ENCODE data around the gene OPCML.

The OPCML gene

DNA sequence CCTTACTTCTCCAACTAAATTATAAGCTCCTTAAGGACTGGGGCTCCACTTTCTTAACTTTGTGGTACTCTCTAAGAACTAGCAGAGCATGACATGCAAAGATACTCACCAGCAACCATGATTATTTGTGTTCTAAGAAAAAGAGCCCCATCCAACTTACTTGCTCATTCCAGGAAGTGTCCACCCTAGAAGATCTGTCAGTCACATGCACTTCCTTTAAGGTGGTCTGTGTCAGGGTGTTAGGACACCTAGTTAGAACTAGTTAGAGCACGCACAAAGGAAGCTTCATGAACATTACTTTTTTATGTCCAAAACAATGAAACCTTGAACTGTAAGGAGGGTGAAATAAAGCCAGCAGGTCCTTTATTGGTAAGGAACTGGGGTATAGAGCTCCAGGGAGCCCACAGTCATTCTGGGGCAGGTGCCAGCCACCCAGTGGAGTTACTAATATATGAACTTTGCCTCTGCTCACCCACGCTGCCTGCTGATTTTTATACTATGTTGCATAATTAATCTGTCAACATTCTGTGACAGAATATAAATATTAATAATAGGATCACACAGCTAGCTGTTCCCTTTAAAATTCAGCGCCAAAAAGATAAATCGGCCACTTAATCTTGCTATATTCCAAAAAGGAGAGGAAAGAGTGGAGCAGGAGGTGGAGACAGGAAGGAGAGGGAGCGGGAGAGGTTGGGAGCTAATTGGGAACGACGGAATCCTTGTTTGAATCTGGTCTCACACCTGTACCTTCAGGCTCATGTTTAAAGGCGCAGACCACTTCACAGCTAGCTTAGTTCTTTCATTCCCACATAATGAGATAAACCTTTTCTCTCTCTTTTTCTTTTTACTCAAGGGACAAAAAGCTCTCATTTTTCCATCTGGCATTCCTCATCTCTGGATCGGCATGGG is 755.0 kb downstream of the OPCML start:
- Mint-ChIP-seq H3K27me3 (no peaks in the 10 kb centered on the region), H3K9me3 (no peaks in the 10 kb centered on the region), H3K4me3 (no peak overlapping the region), H3K36me3 (ENCODE audit: low read depth) (no peaks in the 10 kb centered on the region), H3K4me1 (ENCODE audit: low read depth) (no peaks in the 10 kb centered on the region), H3K27ac (no peak overlapping the region)
- intact Hi-C loops (cut with micrococcal nuclease): no loop called here

DNA sequence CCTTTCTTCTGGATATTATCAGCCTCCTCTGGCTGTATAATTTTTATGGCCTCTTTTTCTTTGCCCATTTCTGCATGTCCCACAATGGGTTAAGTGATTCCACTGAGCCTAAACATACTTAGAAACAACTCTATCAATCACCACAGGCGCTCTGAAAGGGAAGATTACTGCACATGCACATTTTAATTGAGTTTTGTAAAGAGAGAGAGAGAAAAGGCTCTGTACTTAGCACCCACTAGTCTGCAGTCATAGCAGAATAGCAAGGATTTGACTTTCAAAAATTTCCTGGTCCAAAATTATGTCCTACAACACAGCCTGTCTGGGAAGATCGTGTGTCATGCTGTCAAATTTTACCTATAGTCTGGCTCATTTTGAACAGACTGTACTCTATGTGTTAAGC is 758.5 kb downstream of the OPCML start:
- Mint-ChIP-seq H3K36me3 (ENCODE audit: low read depth) (no peaks in the 10 kb centered on the region), H3K27me3 (no peaks in the 10 kb centered on the region), H3K9me3 (no peaks in the 10 kb centered on the region), H3K4me3 (no peak overlapping the region), H3K4me1 (ENCODE audit: low read depth) (no peaks in the 10 kb centered on the region), H3K27ac (no peak overlapping the region)
- intact Hi-C loops (cut with micrococcal nuclease): no loop called here

DNA sequence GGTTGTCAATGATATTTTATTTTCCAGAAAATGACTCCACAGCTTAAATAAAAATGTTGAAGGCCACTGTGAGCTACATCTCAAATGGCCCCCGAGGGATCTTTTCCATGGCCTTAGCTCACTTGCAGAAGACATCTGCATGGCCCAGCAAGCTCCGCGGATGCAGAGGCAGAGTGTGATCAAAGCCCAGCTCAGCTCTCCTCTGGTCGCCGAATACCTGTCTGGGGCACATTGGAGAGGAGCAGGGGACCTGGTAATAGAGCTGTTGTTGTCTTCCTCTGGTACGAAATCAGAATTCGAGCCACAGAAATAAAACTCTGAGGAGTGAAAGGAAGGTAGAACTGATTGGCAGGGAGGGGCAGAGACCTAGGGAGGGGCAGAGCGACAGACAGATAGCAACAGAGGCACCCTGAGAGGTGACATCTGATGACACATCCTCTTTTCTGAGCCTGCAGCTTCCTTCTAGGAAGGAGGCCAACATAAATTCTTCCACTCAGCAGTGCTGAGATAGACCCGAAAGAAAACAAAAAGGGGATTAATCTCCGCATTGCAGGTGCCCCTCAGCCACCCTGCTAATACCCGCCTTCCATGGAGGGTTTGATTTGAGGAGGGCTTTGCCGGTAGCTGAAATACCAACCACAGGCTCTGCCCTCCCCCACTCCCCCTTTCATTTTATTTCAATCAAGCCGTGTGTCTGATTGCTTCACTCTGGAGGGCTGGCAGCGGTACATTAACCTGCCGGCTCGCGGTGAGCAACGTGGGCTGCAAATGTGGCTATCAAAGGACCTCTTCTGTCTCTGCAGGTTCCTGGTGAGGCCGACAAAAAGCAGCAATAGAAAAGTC is 759.4 kb downstream of the OPCML start:
- Mint-ChIP-seq H3K4me3 (no peak overlapping the region), H3K27ac (no peak overlapping the region)

DNA sequence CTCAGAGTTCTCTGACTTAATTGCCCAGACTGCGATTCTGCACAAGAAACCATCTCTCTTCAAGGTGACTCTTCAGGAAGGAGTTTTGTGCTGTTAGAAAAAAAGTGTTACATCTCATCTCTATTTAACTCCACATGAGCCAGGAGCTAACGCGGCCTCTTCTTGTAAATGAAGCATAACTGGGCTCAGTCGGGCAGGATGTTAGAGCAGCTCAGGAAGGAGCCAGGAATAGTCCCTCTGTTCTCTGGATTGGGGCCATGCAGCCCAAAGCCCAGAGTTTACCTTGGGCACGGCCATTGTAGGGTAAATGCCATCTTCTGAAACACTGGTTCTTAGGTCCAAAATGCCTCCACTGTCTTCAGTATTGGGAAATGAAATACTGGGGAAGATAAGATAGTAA is 760.6 kb downstream of the OPCML start:
- H3K4me1 Mint-ChIP-seq (ENCODE audit: low read depth): no peaks in the 10 kb centered on the region
- no peak overlapping the region for H3K27ac Mint-ChIP-seq
- H3K27me3 Mint-ChIP-seq: no peaks in the 10 kb centered on the region
- intact Hi-C loops (cut with micrococcal nuclease): no loop called here
- no peaks in the 10 kb centered on the region for H3K36me3 Mint-ChIP-seq (ENCODE audit: low read depth)
- H3K4me3 Mint-ChIP-seq: no peak overlapping the region
- H3K9me3 Mint-ChIP-seq: peaks cover 5% of the 10 kb centered on the region

More for the DNA sequence above, 759.4 kb downstream of the OPCML start:
- peaks cover 5% of the 10 kb centered on the region for H3K9me3 Mint-ChIP-seq
- no peaks in the 10 kb centered on the region for H3K36me3 Mint-ChIP-seq (ENCODE audit: low read depth)
- H3K27me3 Mint-ChIP-seq: no peaks in the 10 kb centered on the region
- H3K4me1 Mint-ChIP-seq (ENCODE audit: low read depth): no peaks in the 10 kb centered on the region
- intact Hi-C loops (cut with micrococcal nuclease): no loop called here

DNA sequence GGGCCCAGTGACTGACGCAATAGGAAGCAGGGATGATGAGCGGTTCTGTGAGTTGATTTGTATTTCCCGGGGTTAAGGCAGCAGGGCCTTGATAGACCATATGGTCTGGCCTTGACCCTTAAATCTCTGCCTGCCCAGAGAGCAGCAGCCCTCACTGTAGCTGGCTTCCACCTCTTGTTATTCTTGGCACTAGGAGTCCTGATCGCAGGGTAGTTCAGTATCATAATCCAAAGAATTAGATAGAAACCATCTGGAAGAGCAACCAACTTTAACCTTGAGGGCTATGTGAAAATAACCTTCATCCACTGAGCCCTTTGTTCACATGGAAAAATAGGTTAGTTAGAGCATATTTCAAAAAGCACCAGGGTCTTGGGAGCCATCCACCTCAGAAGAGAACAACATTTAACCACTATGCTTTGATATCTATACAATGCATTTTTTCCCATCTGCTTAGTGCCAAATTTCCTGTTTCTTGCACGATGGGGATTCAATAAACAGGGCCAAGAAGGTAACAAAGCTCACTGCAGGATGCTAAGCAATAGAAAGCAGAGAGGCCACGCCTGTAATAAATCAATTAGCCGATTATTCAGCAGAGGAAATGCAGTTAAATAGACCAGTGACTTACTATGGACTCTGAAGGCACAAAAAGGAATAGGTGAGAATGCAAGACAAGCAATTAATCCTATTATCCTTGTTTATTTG is 761.3 kb downstream of the OPCML start:
- Mint-ChIP-seq H3K9me3 (peaks cover 5% of the 10 kb centered on the region), H3K36me3 (ENCODE audit: low read depth) (no peaks in the 10 kb centered on the region), H3K27ac (no peak overlapping the region), H3K27me3 (no peaks in the 10 kb centered on the region), H3K4me1 (ENCODE audit: low read depth) (no peaks in the 10 kb centered on the region), H3K4me3 (no peak overlapping the region)
- intact Hi-C loops (cut with micrococcal nuclease): no loop called here

DNA sequence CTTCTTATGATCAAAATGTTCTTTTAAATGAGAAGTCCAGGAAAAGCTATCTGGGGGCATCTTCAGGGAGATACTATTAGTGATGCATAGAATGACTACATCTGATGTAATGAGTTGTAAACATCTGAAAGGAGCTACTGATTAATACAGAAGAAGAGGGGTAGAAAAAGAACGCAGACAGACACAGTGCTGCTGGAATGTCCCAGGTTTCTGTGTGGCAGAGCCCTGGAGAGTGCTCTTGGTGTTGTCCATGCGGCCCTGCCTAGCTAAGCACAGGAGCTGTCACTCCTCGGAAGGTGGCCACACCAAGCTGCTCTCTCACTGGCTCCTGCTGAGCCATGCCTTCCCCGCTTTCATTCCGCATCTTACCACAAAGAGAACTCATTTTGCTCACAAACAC is 768.8 kb downstream of the OPCML start:
- peaks cover 54% of the 10 kb centered on the region for H3K9me3 Mint-ChIP-seq
- no peaks in the 10 kb centered on the region for H3K4me1 Mint-ChIP-seq (ENCODE audit: low read depth)
- intact Hi-C loops (cut with micrococcal nuclease): no loop called here
- H3K27ac Mint-ChIP-seq: no peak overlapping the region
- no peaks in the 10 kb centered on the region for H3K27me3 Mint-ChIP-seq
- H3K4me3 Mint-ChIP-seq: no peak overlapping the region
- H3K36me3 Mint-ChIP-seq (ENCODE audit: low read depth): no peaks in the 10 kb centered on the region

- Mint-ChIP-seq H3K4me3 (no peak overlapping the region), H3K4me1 (ENCODE audit: low read depth) (no peaks in the 10 kb centered on the region), H3K27me3 (no peaks in the 10 kb centered on the region), H3K27ac (no peak overlapping the region), H3K36me3 (ENCODE audit: low read depth) (no peaks in the 10 kb centered on the region), H3K9me3 (peaks cover 28% of the 10 kb centered on the region)
- intact Hi-C loops (cut with micrococcal nuclease): no loop called here
Measured at GRCh38 chr11:132755934-132756333, 776.4 kb downstream of the OPCML start.

GRCh38 chr11:132751516-132752250 is 780.6 kb downstream of the OPCML start:
- H3K36me3 Mint-ChIP-seq (ENCODE audit: low read depth): no peaks in the 10 kb centered on the region
- H3K27me3 Mint-ChIP-seq: no peaks in the 10 kb centered on the region
- H3K9me3 Mint-ChIP-seq: no peaks in the 10 kb centered on the region
- H3K4me1 Mint-ChIP-seq (ENCODE audit: low read depth): no peaks in the 10 kb centered on the region
- intact Hi-C loops (cut with micrococcal nuclease): no loop called here
- no peak overlapping the region for H3K4me3 Mint-ChIP-seq
- no peak overlapping the region for H3K27ac Mint-ChIP-seq

GRCh38 chr11:132746305-132746704 is 786.0 kb downstream of the OPCML start:
- Mint-ChIP-seq H3K4me1 (ENCODE audit: low read depth) (no peaks in the 10 kb centered on the region), H3K9me3 (no peaks in the 10 kb centered on the region), H3K36me3 (ENCODE audit: low read depth) (no peaks in the 10 kb centered on the region), H3K27me3 (no peaks in the 10 kb centered on the region), H3K4me3 (no peak overlapping the region), H3K27ac (no peak overlapping the region)
- intact Hi-C loops (cut with micrococcal nuclease): no loop called here

GRCh38 chr11:132745306-132745705 is 787.0 kb downstream of the OPCML start:
- Mint-ChIP-seq H3K9me3 (no peaks in the 10 kb centered on the region), H3K27ac (no peak overlapping the region), H3K4me1 (ENCODE audit: low read depth) (no peaks in the 10 kb centered on the region), H3K4me3 (no peak overlapping the region), H3K36me3 (ENCODE audit: low read depth) (no peaks in the 10 kb centered on the region), H3K27me3 (no peaks in the 10 kb centered on the region)
- intact Hi-C loops (cut with micrococcal nuclease): no loop called here

DNA sequence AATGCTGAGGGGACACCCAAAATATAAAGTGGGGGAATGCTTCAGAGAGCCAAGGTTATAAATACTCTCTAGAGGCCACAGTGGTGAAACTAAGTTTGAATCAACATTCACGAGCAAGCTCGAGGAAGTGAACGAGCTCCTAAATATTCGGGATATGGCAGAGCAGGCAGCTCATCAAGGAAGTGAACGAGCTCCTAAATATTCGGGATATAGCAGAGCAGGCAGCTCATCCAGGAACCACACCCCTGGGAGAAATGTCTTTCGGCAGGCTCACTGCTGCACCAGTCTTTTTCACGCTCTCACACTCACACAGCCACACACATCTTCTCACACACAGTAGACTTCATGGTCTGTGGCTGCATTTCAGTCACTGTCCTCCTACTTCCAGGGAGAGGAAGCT is 787.5 kb downstream of the OPCML start:
- intact Hi-C loops (cut with micrococcal nuclease): no loop called here
- no peak overlapping the region for H3K27ac Mint-ChIP-seq
- no peaks in the 10 kb centered on the region for H3K9me3 Mint-ChIP-seq
- no peak overlapping the region for H3K4me3 Mint-ChIP-seq
- H3K27me3 Mint-ChIP-seq: no peaks in the 10 kb centered on the region
- H3K36me3 Mint-ChIP-seq (ENCODE audit: low read depth): no peaks in the 10 kb centered on the region
- no peaks in the 10 kb centered on the region for H3K4me1 Mint-ChIP-seq (ENCODE audit: low read depth)

DNA sequence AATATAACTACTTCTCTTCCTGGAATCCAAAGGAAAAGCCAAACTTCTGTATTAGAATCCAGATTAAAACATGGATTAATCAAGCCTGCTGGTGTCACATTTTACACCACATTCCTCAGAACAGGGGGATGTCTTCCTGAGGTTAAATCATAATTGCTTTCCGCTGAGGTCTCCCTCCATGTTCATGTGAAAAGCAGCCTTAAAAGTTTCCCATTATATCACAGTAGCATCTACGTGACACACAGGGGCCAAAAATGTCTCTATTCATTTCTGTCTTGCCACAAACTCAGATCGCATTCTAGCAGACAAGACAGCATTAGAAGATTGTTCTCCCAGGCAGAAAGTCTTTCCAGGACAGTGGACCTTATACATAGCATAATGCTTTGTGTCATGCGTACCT is 788.7 kb downstream of the OPCML start:
- Mint-ChIP-seq H3K4me3 (no peak overlapping the region), H3K4me1 (ENCODE audit: low read depth) (no peaks in the 10 kb centered on the region), H3K27ac (no peak overlapping the region), H3K9me3 (peaks cover 9% of the 10 kb centered on the region), H3K27me3 (no peaks in the 10 kb centered on the region), H3K36me3 (ENCODE audit: low read depth) (no peaks in the 10 kb centered on the region)
- intact Hi-C loops (cut with micrococcal nuclease): no loop called here

GRCh38 chr11:132742929-132743328 is 789.4 kb downstream of the OPCML start:
- Mint-ChIP-seq H3K9me3 (peaks cover 9% of the 10 kb centered on the region), H3K27me3 (no peaks in the 10 kb centered on the region), H3K36me3 (ENCODE audit: low read depth) (no peaks in the 10 kb centered on the region), H3K4me3 (no peak overlapping the region), H3K27ac (no peak overlapping the region), H3K4me1 (ENCODE audit: low read depth) (no peaks in the 10 kb centered on the region)
- intact Hi-C loops (cut with micrococcal nuclease): no loop called here

All from dendritic cell treated with granulocyte-macrophage colony-stimulating factor and Interleukin-4, amounts not matched to agents 40 ng/mL and 50 ng/mL, for 4 days (primary cell).